H1 (cell line): ENCODE measurements around the gene GMNN. TPM values are rescaled to one million over a fixed set of nuclear protein-coding genes. Genes with fewer than 3 reads are reported as not detected.

Experiments used
- CTCF ChIA-PET: fragments of 300-600 bp; sonication (Branson Sonifier 250); formaldehyde crosslinking; loops from one replicate; lab custom pipeline; 2021; ENCODE audit not compliant: partially characterized antibody; lab: Charles Lee
- POLR2A ChIA-PET: fragments of 300-600 bp; sonication (Branson Sonifier 250); formaldehyde crosslinking; loops from one replicate; lab custom pipeline; 2021; ENCODE audit warnings: inconsistent platforms; ENCODE audit not compliant: partially characterized antibody; lab: Charles Lee
- DNase-seq, 2 experiments: peaks; one replicate each; pipeline versions ENCODE4 v3.0.0 to v3.0.0-alpha.2; 2010 to 2022; ENCODE audit warnings: low spot score in 2 of 2, low read depth in 1 of 2, mixed read lengths in 1 of 2
- FAIRE-seq: peaks from 2 replicates; lab custom pipeline; 2011; peaks lifted over from hg19 to GRCh38; lab: Jason Lieb, UNC
- H2AFZ ChIP-seq: 2 replicates; pipeline ENCODE4 v1.8.1; 2012; ENCODE audit warnings: low read length, inconsistent platforms
- H2AK5ac ChIP-seq: 2 replicates; pipeline ENCODE4 v1.6.1; 2013; ENCODE audit warnings: low read depth, low read length
- H2BK120ac ChIP-seq: replicated peaks from 2 replicates; pipeline ENCODE3; 2013; ENCODE audit warnings: low read depth, low read length, inconsistent platforms
- H2BK12ac ChIP-seq: 2 replicates; pipeline ENCODE4 v1.6.1; 2013; ENCODE audit warnings: low read depth, low read length
- H2BK15ac ChIP-seq: 2 replicates; pipeline ENCODE4 v1.6.1; 2013; ENCODE audit warnings: low read length
- H2BK20ac ChIP-seq: 2 replicates; pipeline ENCODE4 v1.6.1; 2013; ENCODE audit warnings: low read length
- H2BK5ac ChIP-seq: 2 replicates; pipeline ENCODE4 v1.6.1; 2013; ENCODE audit warnings: low read depth, low read length
- H3K14ac ChIP-seq: 2 replicates; pipeline ENCODE4 v1.6.1; 2013; ENCODE audit warnings: inconsistent platforms; ENCODE audit not compliant: insufficient read length
- H3K18ac ChIP-seq: 2 replicates; pipeline ENCODE4 v1.6.1; 2013; ENCODE audit warnings: low read length; ENCODE audit errors: extremely low read depth
- H3K23ac ChIP-seq: 2 replicates; pipeline ENCODE4 v1.6.1; 2013; ENCODE audit warnings: inconsistent platforms; ENCODE audit not compliant: insufficient read length
- H3K23me2 ChIP-seq: 2 replicates; pipeline ENCODE4 v1.6.1; 2013; ENCODE audit warnings: low read depth, low read length
- H3K27ac ChIP-seq: 2 replicates; pipeline ENCODE4 v1.6.1; 2011; ENCODE audit warnings: low read depth, low read length, inconsistent platforms
- H3K27me3 ChIP-seq, 4 experiments: replicated peaks in 1 of 4; 1 replicate in 1 of 4; 2 replicates in 3 of 4; pipeline versions ENCODE4 v1.6.1 to v1.8.1; 2011 to 2013; ENCODE audit warnings: low read length in 3 of 4, mild to moderate bottlenecking in 3 of 4, inconsistent platforms in 2 of 4, mixed read lengths in 2 of 4, moderate library complexity in 1 of 4; ENCODE audit not compliant: control insufficient read depth in 3 of 4, insufficient read depth in 3 of 4; ENCODE audit errors: extremely low read depth in 1 of 4
- H3K36me3 ChIP-seq, 4 experiments: 2 replicates each; pipeline versions ENCODE4 v1.6.1 to v1.8.1; 2011 to 2013; ENCODE audit warnings: mild to moderate bottlenecking in 4 of 4, low read length in 3 of 4, moderate library complexity in 2 of 4, control low read depth in 1 of 4, inconsistent platforms in 1 of 4; ENCODE audit not compliant: insufficient read depth in 4 of 4, control insufficient read depth in 2 of 4
- H3K4ac ChIP-seq: replicated peaks from 2 replicates; pipeline ENCODE3; 2013; ENCODE audit warnings: low read length, low read depth, mixed read lengths, inconsistent platforms; ENCODE audit not compliant: insufficient read length
- H3K4me1 ChIP-seq, 4 experiments: replicated peaks in 1 of 4; 1 replicate in 1 of 4; 2 replicates in 3 of 4; pipeline versions ENCODE4 v1.6.1 to v1.8.1; 2011 to 2013; ENCODE audit warnings: low read length in 3 of 4, inconsistent platforms in 2 of 4, mixed read lengths in 1 of 4; ENCODE audit not compliant: insufficient read depth in 4 of 4, control insufficient read depth in 3 of 4
- H3K4me2 ChIP-seq, 2 experiments: 2 replicates each; pipeline versions ENCODE4 v1.6.1 to v1.8.1; 2011 to 2013; ENCODE audit warnings: low read depth in 2 of 2, low read length in 2 of 2, control low read depth in 1 of 2, inconsistent platforms in 1 of 2, mild to moderate bottlenecking in 1 of 2; ENCODE audit not compliant: insufficient read depth in 1 of 2
- H3K4me3 ChIP-seq, 4 experiments: fragments of 200-600, 300-600 bp in 1 of 4; sonication (generic), shearing (Covaris generic), sonication (Bioruptor Twin) in 1 of 4; 2 replicates each; pipeline versions ENCODE4 v1.5.1 to v1.8.1; 2011 to 2016; ENCODE audit warnings: low read length in 4 of 4, low read depth in 3 of 4, control low read depth in 2 of 4, inconsistent platforms in 2 of 4, mild to moderate bottlenecking in 2 of 4, mixed read lengths in 1 of 4, moderate library complexity in 1 of 4; ENCODE audit not compliant: insufficient read depth in 2 of 4; ENCODE audit errors: extremely low read depth in 1 of 4
- H3K56ac ChIP-seq: replicated peaks from 2 replicates; pipeline ENCODE3; 2013; ENCODE audit warnings: low read depth, mild to moderate bottlenecking, mixed read lengths, low read length, inconsistent platforms; ENCODE audit not compliant: insufficient read length
- H3K79me1 ChIP-seq: 2 replicates; pipeline ENCODE4 v1.6.1; 2013; ENCODE audit warnings: low read depth, low read length, control low read depth
- H3K79me2 ChIP-seq, 2 experiments: 2 replicates each; pipeline versions ENCODE4 v1.6.1 to v1.8.1; 2012 to 2013; ENCODE audit warnings: low read length in 2 of 2, mild to moderate bottlenecking in 2 of 2, inconsistent platforms in 1 of 2; ENCODE audit not compliant: insufficient read depth in 2 of 2, control insufficient read depth in 1 of 2
- H3K9ac ChIP-seq, 4 experiments: replicated peaks in 1 of 4; 1 replicate in 1 of 4; 2 replicates in 3 of 4; pipeline versions ENCODE4 v1.6.1 to v1.8.1; 2011 to 2013; ENCODE audit warnings: low read depth in 3 of 4, low read length in 3 of 4, control low read depth in 2 of 4, mild to moderate bottlenecking in 2 of 4, moderate library complexity in 2 of 4, inconsistent platforms in 1 of 4; ENCODE audit errors: extremely low read depth in 1 of 4
- H3K9me3 ChIP-seq, 2 experiments: 2 replicates each; pipeline versions ENCODE4 v1.6.1 to v1.8.1; 2012 to 2013; ENCODE audit warnings: mild to moderate bottlenecking in 2 of 2, moderate library complexity in 2 of 2, control low read depth in 1 of 2, inconsistent platforms in 1 of 2, low read depth in 1 of 2, low read length in 1 of 2, mixed read lengths in 1 of 2; ENCODE audit not compliant: insufficient read depth in 2 of 2
- H4K20me1 ChIP-seq, 2 experiments: replicated peaks in 1 of 2; 2 replicates each; pipeline versions ENCODE3 to v1.8.1; 2011 to 2013; ENCODE audit warnings: inconsistent platforms in 2 of 2, low read length in 2 of 2, mild to moderate bottlenecking in 1 of 2; ENCODE audit not compliant: insufficient read depth in 2 of 2, control insufficient read depth in 1 of 2
- H4K5ac ChIP-seq: 2 replicates; pipeline ENCODE4 v1.6.1; 2013; ENCODE audit warnings: low read length, low read depth, mixed read lengths, inconsistent platforms; ENCODE audit not compliant: insufficient read length
- H4K8ac ChIP-seq: 2 replicates; pipeline ENCODE4 v1.8.0; 2013; ENCODE audit warnings: mild to moderate bottlenecking, moderate library complexity, low read length, inconsistent platforms; ENCODE audit not compliant: insufficient read depth; ENCODE audit errors: extremely low read depth
- H4K91ac ChIP-seq: replicated peaks from 2 replicates; pipeline ENCODE3; 2013; ENCODE audit warnings: low read length, mixed read lengths, inconsistent platforms; ENCODE audit not compliant: insufficient read length
- BACH1 ChIP-seq: IDR thresholded peaks from 2 replicates; pipeline ENCODE4 v1.6.1; 2012; ENCODE audit warnings: low read length, improper control_type of control experiment
- CEBPB ChIP-seq: IDR thresholded peaks from 2 replicates; pipeline ENCODE4 v1.6.1; 2012; ENCODE audit warnings: low read depth, low read length
- HDAC6 ChIP-seq: IDR thresholded peaks from one replicate; pipeline ENCODE4 v1.7.1; 2012; ENCODE audit warnings: low read depth, mild to moderate bottlenecking, inconsistent platforms, low read length, moderate library complexity
- MAFK ChIP-seq: IDR thresholded peaks from 2 replicates; pipeline ENCODE4 v1.6.1; 2012; ENCODE audit warnings: low read depth, mild to moderate bottlenecking, improper control_type of control experiment, low read length
- RAD21 ChIP-seq, 2 experiments: IDR thresholded peaks in 1 of 2; conservative IDR thresholded peaks in 1 of 2; 2 replicates each; pipeline ENCODE4 v1.6.1; 2011; ENCODE audit warnings: low read depth in 2 of 2, low read length in 2 of 2, improper control_type of control experiment in 1 of 2, inconsistent platforms in 1 of 2, mild to moderate bottlenecking in 1 of 2, moderate library complexity in 1 of 2
- SIX5 ChIP-seq: IDR thresholded peaks from 2 replicates; pipeline ENCODE4 v1.6.1; 2011; ENCODE audit warnings: mild to moderate bottlenecking, low read depth, low read length
- TAF7 ChIP-seq: optimal IDR thresholded peaks from 2 replicates; pipeline ENCODE3; 2011; ENCODE audit warnings: low read depth, mild to moderate bottlenecking, inconsistent platforms, low read length, moderate library complexity, borderline replicate concordance
- WGBS, 2 experiments: shearing (Covaris generic) in 1 of 2; methylation state at CpG; one replicate each; pipeline versions ENCODE4 v1.1.6 to v1.1.7; 2013 to 2015; ENCODE audit warnings: low lambda C conversion rate in 2 of 2, mixed read lengths in 2 of 2, inconsistent platforms in 1 of 2, low coverage in 1 of 2, missing lambda C conversion rate in 1 of 2; ENCODE audit not compliant: insufficient replicate concordance in 2 of 2, insufficient coverage in 1 of 2, insufficient read length in 1 of 2; ENCODE audit errors: extremely low coverage in 1 of 2, missing lambda C conversion rate in 1 of 2; 5-methylcytosine and 5-hydroxymethylcytosine counted together
- polyA plus RNA-seq, 7 experiments: library from polyadenylated mRNA; depleted of rRNA in 3 of 7; stranded (reverse) in 5 of 7; unstranded in 2 of 7; fragments of >200 nt in 5 of 7; fragments of 200-250 nt in 2 of 7; gene quantifications; 1 replicate in 5 of 7; 2 replicates in 1 of 7; 4 replicates in 1 of 7; pipeline versions ENCODE4 v1.2.1 to v1.2.3, GENCODE V29; 2011 to 2013; ENCODE audit warnings: missing spikeins in 2 of 7, mixed read lengths in 2 of 7
- total RNA-seq: library from RNA; stranded (reverse); fragmentation: NEBNext Ultra II Directional; extraction: Animal tissue kit (Norgen Biotek cat#: 25700); gene quantifications from 2 replicates; pipeline ENCODE4 v1.2.1, GENCODE V29; 2021

GMNN gene
- total and polyA plus RNA-seq, 2 of the 8 experiments (the other 6 are each of a cell fraction or from before 2014, with no cell fraction given), result 65.9 to 101 TPM

DNA sequence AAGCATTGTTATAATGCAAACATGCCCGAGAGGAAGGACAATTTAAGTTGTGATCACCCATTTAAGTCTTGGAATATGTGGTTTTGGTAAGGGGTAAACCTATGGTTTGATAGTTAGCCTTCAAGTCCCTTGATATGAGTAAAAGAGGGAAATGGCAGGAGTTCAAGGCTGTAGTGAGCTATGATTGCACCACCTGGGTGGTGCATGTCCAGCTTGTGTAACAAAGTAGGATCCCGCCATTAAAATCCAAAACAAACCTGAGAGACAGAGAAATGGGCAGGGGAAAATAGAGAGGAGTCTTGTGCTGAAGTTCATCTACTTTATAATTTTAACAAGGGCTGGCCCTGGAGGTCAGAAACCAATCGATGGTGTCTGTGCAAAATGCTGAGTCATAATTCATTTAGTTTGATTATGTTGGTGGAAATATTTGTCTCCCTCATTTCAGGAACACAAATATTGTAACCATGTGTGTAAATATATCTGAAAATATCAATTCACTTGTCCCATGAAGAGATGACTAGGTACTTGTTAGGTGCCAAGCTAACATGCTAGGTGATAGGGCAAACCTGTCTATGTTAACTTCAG, 47.2 kb downstream of the GMNN start:
- Histone ChIP-seq H3K4me3 (no peak overlapping the region), H4K91ac (no peak overlapping the region), H3K56ac (no peak overlapping the region), H2BK12ac (no peak overlapping the region), H3K27me3 (no peaks in the 10 kb centered on the region), H3K18ac (no peak overlapping the region), H3K23ac (no peak overlapping the region), H3K4me1 (0 out of 7 replicates have a peak, but pooled peaks cover 0 to under 1% (median 0%) of the 10 kb centered on the region in 4 experiments), H3K9me3 (no peaks in the 10 kb centered on the region), H3K79me2 (no peaks in the 10 kb centered on the region), H3K27ac (no peak overlapping the region), H3K9ac (no peak overlapping the region), H4K20me1 (no peaks in the 10 kb centered on the region), H2BK20ac (no peak overlapping the region), H3K14ac (no peak overlapping the region), H2AK5ac (no peak overlapping the region), H2BK5ac (no peak overlapping the region), H3K4me2 (no peak overlapping the region), H2AFZ (no peak overlapping the region), H3K4ac (no peak overlapping the region), H3K36me3 (peaks cover 0 to 2% (median under 1%) of the 10 kb centered on the region in 4 experiments; a peak in 3 of 8 replicates), H3K23me2 (no peaks in the 10 kb centered on the region), H2BK15ac (no peak overlapping the region), H4K5ac (no peak overlapping the region), H4K8ac (no peak overlapping the region), H3K79me1 (no peaks in the 10 kb centered on the region), H2BK120ac (no peak overlapping the region)
- 88% methylated on average over 3 of the region's 3 CpGs; no CpG with 5 or more reads in 1 of the 2 experiments for WGBS, 2 experiments
- TF ChIP-seq CEBPB (no peak), MAFK (peak; percentile 32; the same call in 1 of the 2 replicates), SIX5 (no peak), TAF7 (no peak), HDAC6 (no peak), RAD21 (IDR thresholded peaks at IDR 0.05 in 1 of 2, conservative IDR thresholded peaks at IDR 0.05 in 1 of 2; ENCODE audit: low read depth in 2 of 2, low read length in 2 of 2) (no peak), BACH1 (peak; percentile 57)
- DNase-seq (no peak), FAIRE-seq (no peak)
- ChIA-PET CTCF (interaction anchor here (0.9 to 1.2 kb wide), 3 partner anchors 34 to 206 kb away, joined by 3 read pairs; no protein-coding TSS in a partner anchor), POLR2A (no interaction called here)
